A549 (cell line): ENCODE results near the gene ZNF785. TPM values are rescaled to one million over a fixed set of nuclear protein-coding genes. Genes with fewer than 3 reads are reported as not detected.

Experiments
- ATAC-seq, 2 experiments: fragments of 200-7000 bp in 1 of 2; fragments of >200 bp in 1 of 2; cut with Nextera tagmentation in 1 of 2; cut with Tn5 transposase in 1 of 2; 3 replicates each; pipeline versions ENCODE4 v1.8.0 to v1.9.1; 2018 to 2020; ENCODE audit warnings: mild to moderate bottlenecking in 1 of 2, moderate library complexity in 1 of 2
- CTCF ChIA-PET: fragments of 300-600 bp; sonication (Branson Sonifier 250); formaldehyde crosslinking; extraction: SDS; loops from one replicate; lab custom pipeline; 2021; ENCODE audit warnings: antibody characterized with exemption, inconsistent platforms; lab: Yijun Ruan, JAX
- POLR2A ChIA-PET: fragments of 350-600 bp; formaldehyde crosslinking; extraction: SDS; loops from one replicate; lab custom pipeline; 2021; ENCODE audit warnings: antibody characterized with exemption, inconsistent platforms; lab: Yijun Ruan, JAX
- DNase-seq, 2 experiments: peaks; one replicate each; pipeline versions ENCODE4 v3.0.0 to v3.0.0-alpha.2; 2011 to 2016; ENCODE audit warnings: low read depth in 1 of 2, low spot score in 1 of 2
- FAIRE-seq: peaks from 2 replicates; lab custom pipeline; 2011; peaks lifted over from hg19 to GRCh38; lab: Jason Lieb, UNC
- H3K27ac ChIP-seq, 2 experiments: fragments of >200 bp; sonication (Bioruptor Twin); formaldehyde crosslinking; 3 replicates each; pipeline ENCODE4 v1.5.1; 2016 to 2017
- H3K4me1 ChIP-seq: fragments of >200 bp; sonication (Bioruptor Twin); formaldehyde crosslinking; 3 replicates; pipeline ENCODE4 v1.6.1; 2016
- H3K4me2 ChIP-seq: fragments of >200 bp; sonication (Bioruptor Twin); formaldehyde crosslinking; 3 replicates; pipeline ENCODE4 v1.6.1; 2016
- H3K4me3 ChIP-seq: fragments of >200 bp; sonication (Bioruptor Twin); formaldehyde crosslinking; 3 replicates; pipeline ENCODE4 v1.5.1; 2016
- H3K9me3 ChIP-seq: fragments of >200 bp; sonication (Bioruptor Twin); formaldehyde crosslinking; 3 replicates; pipeline ENCODE4 v1.6.1; 2016
- CBX2 ChIP-seq: fragments of 200-600 bp; sonication (generic); IDR thresholded peaks from 2 replicates; pipeline ENCODE4 v1.6.1; 2016; ENCODE audit warnings: low read depth, mild to moderate bottlenecking, borderline replicate concordance
- CBX8 ChIP-seq: fragments of 200-600 bp; sonication (generic); IDR thresholded peaks from 2 replicates; pipeline ENCODE4 v1.6.1; 2016
- CEBPB ChIP-seq, 2 experiments: fragments of >200 bp in 1 of 2; sonication (Bioruptor Twin) in 1 of 2; formaldehyde crosslinking in 1 of 2; IDR thresholded peaks; 2 replicates each; pipeline ENCODE4 v1.6.1; 2012 to 2016
- CHD2 ChIP-seq: fragments of 150-350 bp; IDR thresholded peaks from 2 replicates; pipeline ENCODE4 v1.6.1; 2014; ENCODE audit warnings: low read length; ENCODE audit not compliant: partially characterized antibody
- CHD4 ChIP-seq: fragments of 200-600 bp; sonication (generic); IDR thresholded peaks from 2 replicates; pipeline ENCODE4 v1.6.1; 2016; ENCODE audit warnings: antibody characterized with exemption, mild to moderate bottlenecking, borderline replicate concordance
- EP300 ChIP-seq, 2 experiments: fragments of >200 bp; sonication (Bioruptor Twin); formaldehyde crosslinking; IDR thresholded peaks; 2 replicates in 1 of 2; 3 replicates in 1 of 2; pipeline ENCODE4 v1.6.1; 2016 to 2017
- ESRRA ChIP-seq: fragments of 150-350 bp; IDR thresholded peaks from 2 replicates; pipeline ENCODE4 v1.6.1; 2014; ENCODE audit warnings: mild to moderate bottlenecking, low read length, borderline replicate concordance
- FOSL2 ChIP-seq, 2 experiments: fragments of 450-650 bp in 1 of 2; fragments of >200 bp in 1 of 2; sonication (Bioruptor Twin) in 1 of 2; formaldehyde crosslinking; IDR thresholded peaks; 2 replicates each; pipeline versions ENCODE4 v1.5.0 to v1.6.1; 2016 to 2020; ENCODE audit warnings: mild to moderate bottlenecking in 1 of 2, moderate library complexity in 1 of 2
- GATA3 ChIP-seq: IDR thresholded peaks from 2 replicates; pipeline ENCODE4 v1.6.1; 2012; ENCODE audit warnings: borderline replicate concordance
- HOXB13 ChIP-seq: fragments of 250-450 bp; sonication (Bioruptor Pico); IDR thresholded peaks from 2 replicates; pipeline ENCODE4 v1.5.0; 2020; ENCODE audit warnings: low read depth, mild to moderate bottlenecking, moderate library complexity
- JUNB ChIP-seq: fragments of >200 bp; sonication (Bioruptor Twin); formaldehyde crosslinking; IDR thresholded peaks from 2 replicates; pipeline ENCODE4 v1.6.1; 2016
- KDM1A ChIP-seq: fragments of 200-600 bp; sonication (generic); IDR thresholded peaks from 2 replicates; pipeline ENCODE4 v1.6.1; 2016; ENCODE audit warnings: low read depth, mild to moderate bottlenecking
- KDM5A ChIP-seq: fragments of 200-600 bp; sonication (generic); IDR thresholded peaks from 2 replicates; pipeline ENCODE4 v1.6.1; 2016; ENCODE audit warnings: antibody characterized with exemption, mild to moderate bottlenecking
- MAFK ChIP-seq: fragments of 450-650 bp; IDR thresholded peaks from 2 replicates; pipeline ENCODE4 v1.6.1; 2014; ENCODE audit not compliant: partially characterized antibody
- NFE2L2 ChIP-seq: fragments of 150-350 bp; conservative IDR thresholded peaks from 2 replicates; pipeline ENCODE4 v1.6.1; 2014; ENCODE audit warnings: low read length
- NPAS2 ChIP-seq: fragments of 250-450 bp; sonication (Bioruptor Pico); IDR thresholded peaks from 2 replicates; pipeline ENCODE4 v1.8.0; 2022; ENCODE audit warnings: mild to moderate bottlenecking, moderate library complexity, borderline replicate concordance
- POLR2A ChIP-seq: IDR thresholded peaks from 2 replicates; pipeline ENCODE4 v1.6.1; 2012; ENCODE audit warnings: mild to moderate bottlenecking, low read length
- RFX5 ChIP-seq: fragments of 450-650 bp; IDR thresholded peaks from 2 replicates; pipeline ENCODE4 v1.7.1; 2014; ENCODE audit warnings: antibody characterized with exemption, mild to moderate bottlenecking, moderate library complexity
- RNF2 ChIP-seq: fragments of 200-600 bp; sonication (generic); IDR thresholded peaks from 2 replicates; pipeline ENCODE4 v1.6.1; 2016; ENCODE audit warnings: low read depth, mild to moderate bottlenecking, antibody characterized with exemption, moderate library complexity, borderline replicate concordance
- SMC3 ChIP-seq: fragments of >200 bp; sonication (Bioruptor Twin); formaldehyde crosslinking; IDR thresholded peaks from 3 replicates; pipeline ENCODE4 v1.6.1; 2018; ENCODE audit warnings: inconsistent platforms
- SREBF2 ChIP-seq: fragments of 450-650 bp; IDR thresholded peaks from 2 replicates; pipeline ENCODE4 v1.6.1; 2014; ENCODE audit warnings: mild to moderate bottlenecking, moderate library complexity
- TFCP2L1 ChIP-seq: fragments of 250-450 bp; sonication (Bioruptor Pico); IDR thresholded peaks from 2 replicates; pipeline ENCODE4 v1.5.0; 2021; ENCODE audit warnings: mild to moderate bottlenecking
- TP53 ChIP-seq: fragments of 250-450 bp; sonication (Bioruptor Pico); IDR thresholded peaks from 2 replicates; pipeline ENCODE4 v1.5.0; 2021; ENCODE audit warnings: mild to moderate bottlenecking, moderate library complexity
- ZFP36 ChIP-seq: fragments of 450-650 bp; IDR thresholded peaks from 2 replicates; pipeline ENCODE4 v1.6.1; 2014; ENCODE audit warnings: borderline replicate concordance; ENCODE audit not compliant: partially characterized antibody
- ZNF302 ChIP-seq: fragments of 250-450 bp; sonication (Bioruptor Pico); IDR thresholded peaks from 2 replicates; pipeline ENCODE4 v1.9.0; 2021; ENCODE audit warnings: inconsistent platforms, mild to moderate bottlenecking, moderate library complexity
- WGBS: methylation state at CpG from one replicate; pipeline ENCODE4 v1.1.6; 2017; ENCODE audit errors: missing lambda C conversion rate; 5-methylcytosine and 5-hydroxymethylcytosine counted together
- polyA plus RNA-seq, 4 experiments: library from polyadenylated mRNA; depleted of rRNA in 3 of 4; stranded (reverse); fragments of >200 nt; fragmentation: RNase III in 1 of 4; extraction: RNeasy Plus Mini Kit Qiagen cat#74134 plus additional on column Dnase treatment in 1 of 4; gene quantifications; 2 replicates in 3 of 4; 3 replicates in 1 of 4; pipeline ENCODE4 v1.2.3, GENCODE V29; 2011 to 2017
- TF ChIP-seq, protein P1 (sequence below): fragments of >200 bp; sonication (Bioruptor Twin); formaldehyde crosslinking; IDR thresholded peaks from 3 replicates; pipeline ENCODE4 v1.6.1; 2016
- TF ChIP-seq, protein P2 (sequence below): IDR thresholded peaks from 2 replicates; pipeline ENCODE4 v1.6.1; 2012
- TF ChIP-seq, protein P3 (sequence below): IDR thresholded peaks from 2 replicates; pipeline ENCODE4 v1.6.1; 2012; ENCODE audit warnings: low read depth, borderline replicate concordance
- TF ChIP-seq, protein P4 (sequence below): IDR thresholded peaks from 2 replicates; pipeline ENCODE4 v1.6.1; 2012

The ZNF785 gene
- polyA plus RNA-seq, 2 of the 4 experiments (the other 2 are of a cell fraction), result not detected

DNA sequence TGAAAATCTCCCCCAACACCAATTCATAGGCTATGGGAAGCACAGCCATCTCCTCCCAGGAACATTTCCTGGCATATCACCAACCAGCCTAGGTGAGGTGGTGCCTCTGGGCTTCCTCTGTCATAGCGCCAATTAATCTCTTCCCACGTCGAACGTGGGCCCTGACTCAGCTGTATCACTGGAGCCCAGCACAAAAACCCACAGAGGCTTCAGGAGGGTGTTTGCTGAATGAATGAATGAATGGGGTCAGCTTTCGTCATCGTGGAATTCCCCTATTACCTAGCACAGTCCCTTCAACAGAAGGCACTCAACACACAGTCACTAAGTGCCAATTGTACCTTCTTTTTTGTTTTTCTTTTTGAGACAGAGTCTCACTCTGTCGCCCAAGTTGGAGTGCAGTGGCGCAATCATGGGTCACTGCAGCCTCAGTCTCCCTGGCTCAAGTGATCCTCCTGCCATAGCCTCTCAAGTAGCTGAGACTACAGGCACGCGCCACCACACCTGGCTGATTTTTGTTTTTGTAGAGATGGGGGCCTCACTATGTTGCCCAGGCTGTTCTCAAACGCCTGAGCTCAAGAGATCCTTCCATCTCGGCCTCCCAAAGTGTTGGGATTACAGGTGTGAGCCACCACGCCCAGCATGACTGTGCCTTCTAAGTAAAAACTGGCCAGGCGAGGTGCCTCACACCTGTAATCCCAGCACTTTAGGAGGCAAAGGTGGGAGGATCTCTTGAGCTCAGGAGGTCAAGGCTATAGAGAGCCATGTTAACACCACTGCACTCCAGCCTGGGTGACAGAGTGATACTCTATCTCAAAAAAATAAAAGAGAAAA lies 18.1 kb downstream of the ZNF785 start:
- Histone ChIP-seq H3K4me2 (peak overlapping the region; percentile 59), H3K27ac (peak overlapping the region; percentile 57 to 80), H3K4me3 (no peak overlapping the region), H3K9me3 (no peaks in the 10 kb centered on the region), H3K4me1 (peaks cover 32% of the 10 kb centered on the region)
- ATAC-seq (no peak), DNase-seq (peak in 1 of 2 experiments; percentile 32), FAIRE-seq (no peak)
- TF ChIP-seq NPAS2 (no peak), MAFK (peak; percentile 44)
- ChIA-PET CTCF (interaction anchor here (0.6 to 2.0 kb wide), 8 partner anchors 13 to 178 kb away, joined by 3 to 9 read pairs (median 4); no protein-coding TSS in a partner anchor), POLR2A (interaction anchor here (2.7 kb wide), 1 partner anchor 9 kb away, joined by 19 read pairs; the partner anchor contains the start of gene ZNF764)
- whole genome bisulfite sequencing, result 63% methylated on average over 14 of the region's 14 CpGs

DNA sequence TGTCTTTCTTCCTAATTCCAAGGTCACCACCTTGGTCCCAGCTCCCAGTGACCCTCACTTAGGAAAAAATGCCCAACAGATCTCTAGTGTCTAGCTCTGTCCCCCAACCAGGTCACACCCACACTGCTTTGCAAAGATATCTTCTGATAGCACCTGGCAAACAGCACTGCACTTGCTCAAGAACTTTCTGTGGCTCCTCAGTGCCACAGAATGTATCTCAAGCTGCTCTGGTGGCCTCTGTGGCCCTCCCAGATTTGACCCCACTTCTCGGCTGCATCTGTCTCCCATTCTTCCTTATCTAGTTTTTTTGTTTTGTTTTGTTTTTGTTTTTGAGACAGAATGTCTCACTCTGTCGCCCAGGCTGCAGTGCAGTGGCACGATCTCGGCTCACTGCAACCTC lies 19.0 kb downstream of the ZNF785 start:
- no peak for TF ChIP-seq TP53 (CRISPR knock-in tag)
- peak; percentile 9 for TF ChIP-seq ZFP36
- TF ChIP-seq CHD2, result no peak
- no peaks in the 10 kb centered on the region for H3K9me3 ChIP-seq
- POLR2A ChIA-PET, result interaction anchor here (2.7 kb wide), 1 partner anchor 9 kb away, joined by 19 read pairs; the partner anchor contains the start of gene ZNF764

DNA sequence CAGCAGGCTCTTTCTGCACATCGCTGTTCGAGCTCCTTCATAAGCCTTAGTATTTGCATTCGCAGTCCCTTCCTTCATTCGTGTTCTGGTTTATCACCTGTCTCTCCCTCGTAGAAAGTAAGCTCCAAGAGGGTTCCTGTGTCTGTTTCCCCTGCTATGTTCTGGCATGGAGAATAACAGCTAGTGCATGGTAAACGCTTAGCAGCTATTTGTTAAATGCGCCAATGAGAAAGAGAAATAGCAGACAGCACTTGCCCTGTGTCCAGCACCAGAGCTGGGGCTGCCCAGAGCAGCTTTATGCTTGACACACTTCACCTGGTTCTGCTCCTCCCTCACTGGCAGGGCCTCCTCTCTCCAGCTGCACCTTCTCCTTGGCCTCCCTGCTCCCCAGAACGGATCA lies 19.5 kb downstream of the ZNF785 start:
- CTCF ChIA-PET, result interaction anchor here (1.3 to 2.6 kb wide), 4 partner anchors 50 to 136 kb away, joined by 4 to 12 read pairs (median 8); partner anchors contain the start of gene DCTPP1
- FAIRE-seq, result no peak

More for the DNA sequence above, 19.0 kb downstream of the ZNF785 start:
- Histone ChIP-seq H3K4me1 (peaks cover 32% of the 10 kb centered on the region), H3K4me2 (no peak overlapping the region; the same call in 2 of the 3 replicates), H3K4me3 (no peak overlapping the region), H3K27ac (peak overlapping the region in 1 of 2 experiments; percentile 80; a peak in 3 of 6 replicates)
- WGBS, result 89% methylated on average over 4 of the region's 4 CpGs
- CTCF ChIA-PET, result interaction anchor here (1.2 to 2.6 kb wide), 5 partner anchors 49 to 136 kb away, joined by 3 to 12 read pairs (median 6); partner anchors contain the start of gene DCTPP1
- DNase-seq (no peak), FAIRE-seq (no peak), ATAC-seq (no peak)

DNA sequence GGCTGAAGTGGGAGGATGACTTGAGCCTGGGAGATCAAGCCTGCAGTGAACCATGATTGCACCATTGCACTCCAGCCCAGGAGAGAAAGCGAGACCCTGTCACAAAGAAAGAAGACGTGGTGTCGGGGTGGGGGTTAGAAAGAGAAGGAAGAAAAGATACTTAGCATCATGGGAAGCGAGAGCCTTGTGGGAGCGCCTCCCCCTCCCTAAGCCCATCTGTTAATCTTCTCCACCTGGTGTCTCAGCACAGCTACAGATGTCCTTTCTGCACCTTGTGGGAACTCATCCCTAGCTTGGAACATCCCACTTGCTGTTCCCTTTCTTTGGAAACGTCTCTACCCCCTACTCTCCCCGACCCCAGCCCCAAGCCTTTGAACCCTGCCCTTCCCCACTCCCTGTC lies 20.0 kb downstream of the ZNF785 start:
- H3K27ac ChIP-seq, result 0 out of 6 replicates have a peak overlapping the region, but pooled peaks of 1 of the 2 experiments have one; percentile 11
- no peak overlapping the region for H3K4me3 ChIP-seq
- POLR2A ChIA-PET, result interaction anchor here (0.7 to 1.0 kb wide), 2 partner anchors 37 to 58 kb away, joined by 5 read pairs; no protein-coding TSS in a partner anchor
- CTCF ChIA-PET, result interaction anchor here (1.6 to 2.6 kb wide), 2 partner anchors 63 to 135 kb away, joined by 10 to 12 read pairs; partner anchors contain the start of gene DCTPP1
- WGBS, result 63% methylated on average over 7 of the region's 7 CpGs
- ATAC-seq, result no peak
- H3K4me2 ChIP-seq, result no peak overlapping the region
- H3K9me3 ChIP-seq, result no peaks in the 10 kb centered on the region
- peaks cover 26% of the 10 kb centered on the region for H3K4me1 ChIP-seq
- TF ChIP-seq, protein P1, sequence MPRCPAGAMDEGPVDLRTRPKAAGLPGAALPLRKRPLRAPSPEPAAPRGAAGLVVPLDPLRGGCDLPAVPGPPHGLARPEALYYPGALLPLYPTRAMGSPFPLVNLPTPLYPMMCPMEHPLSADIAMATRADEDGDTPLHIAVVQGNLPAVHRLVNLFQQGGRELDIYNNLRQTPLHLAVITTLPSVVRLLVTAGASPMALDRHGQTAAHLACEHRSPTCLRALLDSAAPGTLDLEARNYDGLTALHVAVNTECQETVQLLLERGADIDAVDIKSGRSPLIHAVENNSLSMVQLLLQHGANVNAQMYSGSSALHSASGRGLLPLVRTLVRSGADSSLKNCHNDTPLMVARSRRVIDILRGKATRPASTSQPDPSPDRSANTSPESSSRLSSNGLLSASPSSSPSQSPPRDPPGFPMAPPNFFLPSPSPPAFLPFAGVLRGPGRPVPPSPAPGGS, result no peak
- no peak for TF ChIP-seq ZNF302
- TF ChIP-seq GATA3, result no peak
- no peak for TF ChIP-seq EP300 (IDR thresholded peaks at IDR 0.05)
- no peak for TF ChIP-seq JUNB
- TF ChIP-seq CEBPB (IDR thresholded peaks at IDR 0.05), result no peak
- TF ChIP-seq RFX5, result no peak
- no peak for TF ChIP-seq CHD4
- no peak for TF ChIP-seq CBX2
- TF ChIP-seq, protein P2, sequence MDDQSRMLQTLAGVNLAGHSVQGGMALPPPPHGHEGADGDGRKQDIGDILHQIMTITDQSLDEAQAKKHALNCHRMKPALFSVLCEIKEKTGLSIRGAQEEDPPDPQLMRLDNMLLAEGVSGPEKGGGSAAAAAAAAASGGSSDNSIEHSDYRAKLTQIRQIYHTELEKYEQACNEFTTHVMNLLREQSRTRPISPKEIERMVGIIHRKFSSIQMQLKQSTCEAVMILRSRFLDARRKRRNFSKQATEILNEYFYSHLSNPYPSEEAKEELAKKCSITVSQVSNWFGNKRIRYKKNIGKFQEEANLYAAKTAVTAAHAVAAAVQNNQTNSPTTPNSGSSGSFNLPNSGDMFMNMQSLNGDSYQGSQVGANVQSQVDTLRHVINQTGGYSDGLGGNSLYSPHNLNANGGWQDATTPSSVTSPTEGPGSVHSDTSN, result no peak
- TF ChIP-seq SMC3, result no peak
- TF ChIP-seq, protein P3, sequence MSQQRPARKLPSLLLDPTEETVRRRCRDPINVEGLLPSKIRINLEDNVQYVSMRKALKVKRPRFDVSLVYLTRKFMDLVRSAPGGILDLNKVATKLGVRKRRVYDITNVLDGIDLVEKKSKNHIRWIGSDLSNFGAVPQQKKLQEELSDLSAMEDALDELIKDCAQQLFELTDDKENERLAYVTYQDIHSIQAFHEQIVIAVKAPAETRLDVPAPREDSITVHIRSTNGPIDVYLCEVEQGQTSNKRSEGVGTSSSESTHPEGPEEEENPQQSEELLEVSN, result no peak
- no peak for DNase-seq
- no peak for FAIRE-seq

More for the DNA sequence above, 19.5 kb downstream of the ZNF785 start:
- WGBS, result 72% methylated on average over 8 of the region's 8 CpGs
- ATAC-seq (no peak), DNase-seq (no peak)
- Histone ChIP-seq H3K4me3 (no peak overlapping the region), H3K4me1 (peaks cover 30% of the 10 kb centered on the region), H3K9me3 (no peaks in the 10 kb centered on the region), H3K27ac (peak overlapping the region in 1 of 2 experiments; percentile 80; a peak in 2 of 6 replicates), H3K4me2 (no peak overlapping the region)
- POLR2A ChIA-PET, result interaction anchor here (0.7 kb wide), 1 partner anchor 37 kb away, joined by 5 read pairs; no protein-coding TSS in a partner anchor
- TF ChIP-seq KDM5A, result no peak
- no peak for TF ChIP-seq NFE2L2
- TF ChIP-seq HOXB13 (CRISPR knock-in tag), result no peak
- no peak for TF ChIP-seq CBX8
- no peak for TF ChIP-seq FOSL2 (IDR thresholded peaks at IDR 0.05)
- TF ChIP-seq FOSL2 (CRISPR knock-in tag; IDR thresholded peaks at IDR 0.05), result no peak
- no peak for TF ChIP-seq ESRRA
- no peak for TF ChIP-seq RNF2
- TF ChIP-seq KDM1A, result no peak
- TF ChIP-seq TFCP2L1 (CRISPR knock-in tag), result no peak
- no peak for TF ChIP-seq NPAS2
- no peak for TF ChIP-seq POLR2A
- TF ChIP-seq CHD4, result no peak
- no peak for TF ChIP-seq SREBF2
- TF ChIP-seq, protein P4, sequence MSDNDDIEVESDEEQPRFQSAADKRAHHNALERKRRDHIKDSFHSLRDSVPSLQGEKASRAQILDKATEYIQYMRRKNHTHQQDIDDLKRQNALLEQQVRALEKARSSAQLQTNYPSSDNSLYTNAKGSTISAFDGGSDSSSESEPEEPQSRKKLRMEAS, result no peak
